ENCODE data around the gene CPED1. TPM values are rescaled to one million over a fixed set of nuclear protein-coding genes. Genes with fewer than 3 reads are reported as not detected.

Gene CPED1
- total and polyA plus RNA-seq, 10 of the 15 experiments (the other 5 are each of a cell fraction or from before 2014, with no cell fraction given): 0.01 to 0.77 (median 0.10) TPM; not detected in 1

DNA sequence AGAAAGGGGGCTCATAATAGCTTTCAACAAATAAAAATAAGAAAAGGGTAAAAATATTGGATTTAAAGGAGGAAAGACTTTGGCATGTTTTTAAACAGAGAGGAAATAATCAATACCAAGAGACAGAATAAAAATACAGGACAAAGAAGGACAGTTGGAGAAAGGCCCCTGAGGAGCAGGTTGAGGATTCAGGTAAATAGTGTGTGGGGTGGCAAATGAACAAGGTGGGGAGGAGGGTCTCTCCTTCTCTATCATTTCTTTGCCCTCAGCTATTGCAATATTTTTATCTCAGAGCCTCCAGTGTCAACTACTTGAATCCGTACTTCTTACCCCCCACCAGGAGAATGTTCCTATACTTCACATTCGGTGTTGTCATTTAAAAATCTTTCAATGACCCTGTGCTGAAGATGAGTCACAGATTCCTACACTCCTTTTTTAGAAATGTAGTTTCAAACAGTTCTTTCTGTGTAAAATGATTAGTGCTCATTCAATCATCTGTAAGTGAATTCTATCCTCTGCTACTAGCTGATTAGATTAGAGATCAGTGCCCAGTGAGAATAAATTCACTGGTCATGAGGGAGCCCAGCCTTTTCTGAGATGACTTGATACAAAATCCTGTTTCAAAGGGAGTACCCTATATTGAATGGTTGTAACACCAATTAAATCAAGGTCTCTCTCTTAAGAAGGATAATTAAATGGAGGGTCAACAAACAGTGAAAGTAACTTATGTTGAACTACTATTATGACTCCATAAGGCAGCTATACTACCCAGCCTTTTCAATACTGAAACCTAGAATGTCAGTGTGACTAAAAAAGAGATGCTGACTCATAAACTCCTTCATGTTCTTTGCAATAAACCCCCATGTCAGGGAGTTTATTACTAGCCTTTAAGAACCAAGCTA is 289.9 kb downstream of the CPED1 start (continued):
- TF ChIP-seq, protein P1, sequence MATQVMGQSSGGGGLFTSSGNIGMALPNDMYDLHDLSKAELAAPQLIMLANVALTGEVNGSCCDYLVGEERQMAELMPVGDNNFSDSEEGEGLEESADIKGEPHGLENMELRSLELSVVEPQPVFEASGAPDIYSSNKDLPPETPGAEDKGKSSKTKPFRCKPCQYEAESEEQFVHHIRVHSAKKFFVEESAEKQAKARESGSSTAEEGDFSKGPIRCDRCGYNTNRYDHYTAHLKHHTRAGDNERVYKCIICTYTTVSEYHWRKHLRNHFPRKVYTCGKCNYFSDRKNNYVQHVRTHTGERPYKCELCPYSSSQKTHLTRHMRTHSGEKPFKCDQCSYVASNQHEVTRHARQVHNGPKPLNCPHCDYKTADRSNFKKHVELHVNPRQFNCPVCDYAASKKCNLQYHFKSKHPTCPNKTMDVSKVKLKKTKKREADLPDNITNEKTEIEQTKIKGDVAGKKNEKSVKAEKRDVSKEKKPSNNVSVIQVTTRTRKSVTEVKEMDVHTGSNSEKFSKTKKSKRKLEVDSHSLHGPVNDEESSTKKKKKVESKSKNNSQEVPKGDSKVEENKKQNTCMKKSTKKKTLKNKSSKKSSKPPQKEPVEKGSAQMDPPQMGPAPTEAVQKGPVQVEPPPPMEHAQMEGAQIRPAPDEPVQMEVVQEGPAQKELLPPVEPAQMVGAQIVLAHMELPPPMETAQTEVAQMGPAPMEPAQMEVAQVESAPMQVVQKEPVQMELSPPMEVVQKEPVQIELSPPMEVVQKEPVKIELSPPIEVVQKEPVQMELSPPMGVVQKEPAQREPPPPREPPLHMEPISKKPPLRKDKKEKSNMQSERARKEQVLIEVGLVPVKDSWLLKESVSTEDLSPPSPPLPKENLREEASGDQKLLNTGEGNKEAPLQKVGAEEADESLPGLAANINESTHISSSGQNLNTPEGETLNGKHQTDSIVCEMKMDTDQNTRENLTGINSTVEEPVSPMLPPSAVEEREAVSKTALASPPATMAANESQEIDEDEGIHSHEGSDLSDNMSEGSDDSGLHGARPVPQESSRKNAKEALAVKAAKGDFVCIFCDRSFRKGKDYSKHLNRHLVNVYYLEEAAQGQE (IDR thresholded peaks at IDR 0.05; ENCODE audit: low read depth, low read length): peak; percentile 44; the same call in 1 of the 2 replicates
- TF ChIP-seq EGR1 (IDR thresholded peaks at IDR 0.05; ENCODE audit: borderline replicate concordance in 1 of 2, low read depth in 2 of 2, low read length in 2 of 2) (no peak), CREB1 (IDR thresholded peaks at IDR 0.05; ENCODE audit: low read depth) (peak; percentile 62), WRNIP1 (IDR thresholded peaks at IDR 0.05; ENCODE audit: borderline replicate concordance, low read depth, low read length) (no peak), CHD1 (IDR thresholded peaks at IDR 0.05; ENCODE audit: low read depth, low read length) (no peak), CREM (IDR thresholded peaks at IDR 0.05; ENCODE audit: low read depth) (peak; percentile 94), YBX1 (IDR thresholded peaks at IDR 0.05) (no peak), ASH2L (IDR thresholded peaks at IDR 0.05; ENCODE audit: borderline replicate concordance, low read depth) (no peak), ZNF622 (IDR thresholded peaks at IDR 0.05) (no peak), ZBTB4 (CRISPR knock-in tag; IDR thresholded peaks at IDR 0.05) (no peak), DPF2 (IDR thresholded peaks at IDR 0.05) (peak; percentile 98)
- TF ChIP-seq, protein P2, sequence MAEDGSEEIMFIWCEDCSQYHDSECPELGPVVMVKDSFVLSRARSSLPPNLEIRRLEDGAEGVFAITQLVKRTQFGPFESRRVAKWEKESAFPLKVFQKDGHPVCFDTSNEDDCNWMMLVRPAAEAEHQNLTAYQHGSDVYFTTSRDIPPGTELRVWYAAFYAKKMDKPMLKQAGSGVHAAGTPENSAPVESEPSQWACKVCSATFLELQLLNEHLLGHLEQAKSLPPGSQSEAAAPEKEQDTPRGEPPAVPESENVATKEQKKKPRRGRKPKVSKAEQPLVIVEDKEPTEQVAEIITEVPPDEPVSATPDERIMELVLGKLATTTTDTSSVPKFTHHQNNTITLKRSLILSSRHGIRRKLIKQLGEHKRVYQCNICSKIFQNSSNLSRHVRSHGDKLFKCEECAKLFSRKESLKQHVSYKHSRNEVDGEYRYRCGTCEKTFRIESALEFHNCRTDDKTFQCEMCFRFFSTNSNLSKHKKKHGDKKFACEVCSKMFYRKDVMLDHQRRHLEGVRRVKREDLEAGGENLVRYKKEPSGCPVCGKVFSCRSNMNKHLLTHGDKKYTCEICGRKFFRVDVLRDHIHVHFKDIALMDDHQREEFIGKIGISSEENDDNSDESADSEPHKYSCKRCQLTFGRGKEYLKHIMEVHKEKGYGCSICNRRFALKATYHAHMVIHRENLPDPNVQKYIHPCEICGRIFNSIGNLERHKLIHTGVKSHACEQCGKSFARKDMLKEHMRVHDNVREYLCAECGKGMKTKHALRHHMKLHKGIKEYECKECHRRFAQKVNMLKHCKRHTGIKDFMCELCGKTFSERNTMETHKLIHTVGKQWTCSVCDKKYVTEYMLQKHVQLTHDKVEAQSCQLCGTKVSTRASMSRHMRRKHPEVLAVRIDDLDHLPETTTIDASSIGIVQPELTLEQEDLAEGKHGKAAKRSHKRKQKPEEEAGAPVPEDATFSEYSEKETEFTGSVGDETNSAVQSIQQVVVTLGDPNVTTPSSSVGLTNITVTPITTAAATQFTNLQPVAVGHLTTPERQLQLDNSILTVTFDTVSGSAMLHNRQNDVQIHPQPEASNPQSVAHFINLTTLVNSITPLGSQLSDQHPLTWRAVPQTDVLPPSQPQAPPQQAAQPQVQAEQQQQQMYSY (CRISPR knock-in tag; IDR thresholded peaks at IDR 0.05): no peak
- TF ChIP-seq, protein P3, sequence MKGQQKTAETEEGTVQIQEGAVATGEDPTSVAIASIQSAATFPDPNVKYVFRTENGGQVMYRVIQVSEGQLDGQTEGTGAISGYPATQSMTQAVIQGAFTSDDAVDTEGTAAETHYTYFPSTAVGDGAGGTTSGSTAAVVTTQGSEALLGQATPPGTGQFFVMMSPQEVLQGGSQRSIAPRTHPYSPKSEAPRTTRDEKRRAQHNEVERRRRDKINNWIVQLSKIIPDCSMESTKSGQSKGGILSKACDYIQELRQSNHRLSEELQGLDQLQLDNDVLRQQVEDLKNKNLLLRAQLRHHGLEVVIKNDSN (IDR thresholded peaks at IDR 0.05; ENCODE audit: borderline replicate concordance, extremely low read length, insufficient read depth, low read depth, low read length): no peak
- TF ChIP-seq, protein P4, sequence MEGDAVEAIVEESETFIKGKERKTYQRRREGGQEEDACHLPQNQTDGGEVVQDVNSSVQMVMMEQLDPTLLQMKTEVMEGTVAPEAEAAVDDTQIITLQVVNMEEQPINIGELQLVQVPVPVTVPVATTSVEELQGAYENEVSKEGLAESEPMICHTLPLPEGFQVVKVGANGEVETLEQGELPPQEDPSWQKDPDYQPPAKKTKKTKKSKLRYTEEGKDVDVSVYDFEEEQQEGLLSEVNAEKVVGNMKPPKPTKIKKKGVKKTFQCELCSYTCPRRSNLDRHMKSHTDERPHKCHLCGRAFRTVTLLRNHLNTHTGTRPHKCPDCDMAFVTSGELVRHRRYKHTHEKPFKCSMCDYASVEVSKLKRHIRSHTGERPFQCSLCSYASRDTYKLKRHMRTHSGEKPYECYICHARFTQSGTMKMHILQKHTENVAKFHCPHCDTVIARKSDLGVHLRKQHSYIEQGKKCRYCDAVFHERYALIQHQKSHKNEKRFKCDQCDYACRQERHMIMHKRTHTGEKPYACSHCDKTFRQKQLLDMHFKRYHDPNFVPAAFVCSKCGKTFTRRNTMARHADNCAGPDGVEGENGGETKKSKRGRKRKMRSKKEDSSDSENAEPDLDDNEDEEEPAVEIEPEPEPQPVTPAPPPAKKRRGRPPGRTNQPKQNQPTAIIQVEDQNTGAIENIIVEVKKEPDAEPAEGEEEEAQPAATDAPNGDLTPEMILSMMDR (IDR thresholded peaks at IDR 0.05 in 2 of 3, conservative IDR thresholded peaks at IDR 0.05 in 1 of 3; ENCODE audit: control insufficient read depth in 2 of 3, extremely low read depth in 1 of 3, insufficient read depth in 1 of 3, low read depth in 3 of 3, low read length in 3 of 3): no peak
